ENCODE measurements around the gene EXD3. TPM values are rescaled to one million over a fixed set of nuclear protein-coding genes. Genes with fewer than 3 reads are reported as not detected.
A peak's percentile ranks its signal among the peaks of the same experiment; 100 is the strongest.

Gene EXD3
- total and polyA plus RNA-seq, 7 donors = 8.9 to 29.7 (median 18.0) TPM

- 92 to 94% methylated on average over 36 of the region's 36 CpGs for WGBS, 2 donors
- TF ChIP-seq POLR2A (IDR thresholded peaks at IDR 0.05) (no peak), EP300 (IDR thresholded peaks at IDR 0.05) (no peak), CTCF (IDR thresholded peaks at IDR 0.05) (no peak), POLR2AphosphoS5 (IDR thresholded peaks at IDR 0.05) (no peak)
- Histone ChIP-seq H3K36me3 (peaks cover 0 to 28% (median 0%) of the 10 kb centered on the region in 4 donors), H3K27me3 (no peaks in the 10 kb centered on the region), H3K4me1 (no peaks in the 10 kb centered on the region), H3K9me3 (no peaks in the 10 kb centered on the region), H3K4me3 (no peak overlapping the region), H3K27ac (no peak overlapping the region)
- intact Hi-C loops (cut with DNase I) = no loop called here
- DNase-seq = no peak
Measured at GRCh38 chr9:137394866-137395665, 27.9 kb downstream of the EXD3 start.

DNA sequence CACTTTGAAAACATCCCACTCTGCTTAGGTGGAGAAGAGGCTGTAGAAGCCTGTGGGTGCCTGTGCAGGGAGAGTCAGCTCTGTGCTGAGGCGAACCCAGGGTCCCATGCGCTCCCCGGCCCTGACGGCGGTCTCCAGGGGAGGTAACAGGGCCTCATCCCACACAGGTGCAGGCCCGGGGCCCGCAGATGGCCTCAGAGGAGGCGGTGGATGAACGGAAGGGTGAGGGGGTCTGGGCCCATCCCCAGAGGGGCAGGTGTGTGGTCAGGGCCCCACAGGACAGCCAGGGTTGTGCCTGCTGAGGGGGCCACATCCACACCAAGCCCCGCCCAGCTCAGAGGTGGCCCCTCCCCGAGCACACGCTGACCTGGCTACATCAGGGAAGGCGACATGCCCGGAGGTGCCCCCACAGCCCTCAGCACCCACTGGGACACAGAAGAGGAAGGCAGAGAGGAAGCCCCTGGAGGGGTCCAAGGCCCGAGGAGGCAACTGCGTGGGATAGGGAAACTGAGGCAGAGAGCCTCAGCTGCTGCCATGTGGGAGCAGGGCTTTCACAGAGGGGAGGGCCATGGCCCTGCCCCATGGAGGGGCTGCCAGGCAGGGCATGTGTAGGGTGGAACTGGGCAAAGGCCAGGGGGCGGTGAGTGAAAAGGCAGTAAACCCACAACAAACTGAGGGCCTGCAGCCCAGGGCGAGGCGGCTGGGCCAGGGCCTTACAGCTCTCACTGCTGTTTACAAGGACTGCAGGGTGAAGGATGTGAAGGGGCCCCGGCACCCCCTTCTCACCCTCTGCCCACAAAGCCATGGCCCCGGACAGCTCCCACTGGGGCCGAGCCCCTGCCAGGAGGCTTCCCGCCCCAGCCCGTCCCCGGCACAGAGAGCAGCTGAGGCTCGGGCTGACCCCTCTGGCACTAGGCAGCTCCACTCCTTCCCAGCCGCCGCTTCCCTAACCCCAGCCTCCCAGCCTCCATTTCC, 29.5 kb downstream of the EXD3 start:
- TF ChIP-seq EP300 (IDR thresholded peaks at IDR 0.05) (no peak), CTCF (IDR thresholded peaks at IDR 0.05) (no peak), POLR2AphosphoS5 (IDR thresholded peaks at IDR 0.05) (no peak), POLR2A (IDR thresholded peaks at IDR 0.05) (no peak)
- H3K36me3 ChIP-seq = peaks cover 0 to 28% (median 0%) of the 10 kb centered on the region in 4 donors

DNA sequence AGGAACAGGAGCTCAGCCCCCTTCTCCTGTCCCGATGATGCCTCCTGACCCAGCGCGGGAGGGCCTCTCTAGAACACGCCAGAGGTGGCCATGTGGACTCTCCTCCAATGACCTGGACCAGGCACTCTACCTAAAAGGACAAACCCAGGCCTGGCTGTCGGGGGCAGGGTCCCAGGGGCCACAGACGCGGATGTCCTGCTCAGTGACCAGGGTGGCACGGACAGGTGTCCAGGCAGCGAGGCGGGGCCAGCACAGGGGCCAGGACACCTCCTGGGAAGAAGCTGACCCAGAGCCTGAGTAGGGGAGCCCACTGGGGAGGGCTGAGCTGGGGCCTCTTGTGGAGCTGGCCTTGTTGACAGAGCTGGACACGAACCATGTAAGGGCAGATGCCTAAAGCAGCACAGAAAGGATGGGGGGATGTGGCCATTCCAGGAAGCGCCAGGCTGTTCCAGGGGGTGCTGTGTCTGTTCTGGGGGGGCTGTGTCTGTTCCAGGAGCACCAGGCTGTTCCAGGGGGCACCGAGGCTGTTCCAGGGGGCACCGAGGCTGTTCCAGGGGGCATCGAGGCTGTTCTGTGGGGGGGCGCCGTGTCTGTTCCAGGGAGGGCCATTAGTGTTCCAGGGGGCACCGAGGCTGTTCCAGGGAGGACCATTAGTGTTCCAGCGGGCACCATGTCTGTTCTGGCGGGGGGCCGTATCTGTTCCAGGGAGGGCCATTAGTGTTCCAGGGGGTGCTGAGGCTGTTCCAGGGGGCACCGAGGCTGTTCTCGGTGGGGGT, 30.5 kb downstream of the EXD3 start:
- TF ChIP-seq CTCF (IDR thresholded peaks at IDR 0.05) = no peak
- TF ChIP-seq POLR2AphosphoS5 (IDR thresholded peaks at IDR 0.05) = no peak
- no peak for TF ChIP-seq EP300 (IDR thresholded peaks at IDR 0.05)
- TF ChIP-seq POLR2A (IDR thresholded peaks at IDR 0.05) = no peak
- WGBS, 2 donors = 94 to 96% methylated on average over 23 of the region's 23 CpGs
- DNase-seq = no peak
- H3K27me3 ChIP-seq = no peaks in the 10 kb centered on the region
- no peak overlapping the region for H3K27ac ChIP-seq
- H3K9me3 ChIP-seq = no peaks in the 10 kb centered on the region
- intact Hi-C loops (cut with DNase I) = no loop called here
- peaks cover 0 to 28% (median 0%) of the 10 kb centered on the region in 4 donors for H3K36me3 ChIP-seq
- no peak overlapping the region for H3K4me3 ChIP-seq
- H3K4me1 ChIP-seq = no peaks in the 10 kb centered on the region

More for the DNA sequence above, 29.5 kb downstream of the EXD3 start:
- no peak overlapping the region for H3K4me3 ChIP-seq
- H3K27ac ChIP-seq = no peak overlapping the region
- no peaks in the 10 kb centered on the region for H3K4me1 ChIP-seq
- H3K27me3 ChIP-seq = no peaks in the 10 kb centered on the region
- H3K9me3 ChIP-seq = no peaks in the 10 kb centered on the region
- intact Hi-C loops (cut with DNase I) = no loop called here
- DNase-seq = no peak
- 87 to 93% methylated on average over 28 of the region's 28 CpGs for WGBS, 2 donors

DNA sequence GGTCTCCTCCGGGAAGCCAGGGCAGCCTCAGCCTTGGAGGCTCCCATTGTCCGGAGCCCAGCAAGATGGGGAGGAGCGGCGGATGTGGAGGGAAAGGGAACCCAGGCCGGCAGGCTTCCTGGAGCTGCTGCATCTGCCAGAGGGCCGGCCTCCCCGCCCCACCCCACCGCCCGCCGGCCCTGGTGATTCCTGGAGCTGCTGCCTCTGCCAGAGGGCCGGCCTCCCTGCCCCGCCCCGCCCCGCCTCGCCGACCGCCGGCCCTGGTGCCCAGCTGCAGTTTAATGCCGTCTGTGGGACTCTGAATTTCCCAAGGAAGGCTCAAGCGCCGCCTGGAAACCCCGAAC, 31.6 kb downstream of the EXD3 start:
- H3K4me3 ChIP-seq = no peak overlapping the region
- no peaks in the 10 kb centered on the region for H3K9me3 ChIP-seq
- H3K27me3 ChIP-seq = no peaks in the 10 kb centered on the region
- 19 to 66% methylated on average over 22 of the region's 22 CpGs for WGBS, 2 donors
- DNase-seq = no peak
- no peaks in the 10 kb centered on the region for H3K4me1 ChIP-seq
- H3K27ac ChIP-seq = peak overlapping the region in 3 of 4 donors; percentile 37 to 68 (median 40)
- TF ChIP-seq POLR2A (IDR thresholded peaks at IDR 0.05) (no peak), POLR2AphosphoS5 (IDR thresholded peaks at IDR 0.05) (no peak), CTCF (IDR thresholded peaks at IDR 0.05) (no peak), EP300 (IDR thresholded peaks at IDR 0.05) (no peak)
- H3K36me3 ChIP-seq = peaks cover 0 to 23% (median 0%) of the 10 kb centered on the region in 4 donors
- intact Hi-C loops (cut with DNase I) = no loop called here

Measured in sigmoid colon (tissue), 7 donors.